Activated naive CD8-positive, alpha-beta T cell treated with anti-CD3 and anti-CD28 coated beads, Interleukin-2, amount 10 ng/mL, durations not matched to agents 7 days and 5 days (primary cell): ENCODE measurements around the gene PROX1. TPM values are rescaled to one million over a fixed set of nuclear protein-coding genes. Genes with fewer than 3 reads are reported as not detected.
"Not testable (repeated sequence)": the region's sequence is repeated elsewhere in the genome, so short reads cannot be mapped to it uniquely, and the experiment has no call there.

Experiments used
- ATAC-seq: fragments of 150-1000 bp; cut with Tn5 transposase; one replicate; pipeline ENCODE4 v1.10.0; 2021; ENCODE audit warnings: low read depth, moderate library complexity
- POLR2A ChIA-PET: fragments of 350-600 bp; sonication (Branson Sonifier 250); formaldehyde crosslinking; loops from one replicate; lab custom pipeline; 2021; ENCODE audit warnings: antibody characterized with exemption; lab: Charles Lee
- DNase-seq: peaks from one replicate; pipeline ENCODE4 v3.0.0; 2021
- H3K27ac Mint-ChIP-seq: one replicate; pipeline ENCODE4 v1.8.0; 2022; ENCODE audit warnings: mild to moderate bottlenecking, mixed read lengths
- H3K27me3 Mint-ChIP-seq: one replicate; pipeline ENCODE4 v1.8.0; 2022; ENCODE audit warnings: mild to moderate bottlenecking, moderate library complexity, mixed read lengths
- H3K36me3 Mint-ChIP-seq: one replicate; pipeline ENCODE4 v1.8.0; 2021; ENCODE audit warnings: mild to moderate bottlenecking, mixed read lengths
- H3K4me1 Mint-ChIP-seq: one replicate; pipeline ENCODE4 v1.8.0; 2021; ENCODE audit warnings: mixed read lengths
- H3K4me3 Mint-ChIP-seq: one replicate; pipeline ENCODE4 v1.8.0; 2022; ENCODE audit warnings: mild to moderate bottlenecking, moderate library complexity, mixed read lengths
- H3K9me3 Mint-ChIP-seq: one replicate; pipeline ENCODE4 v1.8.0; 2021; ENCODE audit warnings: mixed read lengths
- total RNA-seq, 2 experiments: library from RNA; stranded (reverse); gene quantifications; one replicate each; pipeline ENCODE4 v1.2.3, GENCODE V29; 2021

Gene PROX1
- total RNA-seq, 2 experiments from 2014 or later, result not detected

GRCh38 chr1:214067397-214067796 lies 79.6 kb downstream of the PROX1 start:
- no peaks in the 10 kb centered on the region for H3K4me1 Mint-ChIP-seq
- H3K27ac Mint-ChIP-seq, result no peak overlapping the region
- POLR2A ChIA-PET, result no interaction called here
- H3K9me3 Mint-ChIP-seq, result no peaks in the 10 kb centered on the region
- H3K27me3 Mint-ChIP-seq, result no peaks in the 10 kb centered on the region
- DNase-seq (no peak), ATAC-seq (no peak)
- H3K36me3 Mint-ChIP-seq, result no peaks in the 10 kb centered on the region
- no peak overlapping the region for H3K4me3 Mint-ChIP-seq

GRCh38 chr1:214067853-214068703 lies 80.3 kb downstream of the PROX1 start:
- DNase-seq (no peak), ATAC-seq (no peak)
- Mint-ChIP-seq H3K4me3 (no peak overlapping the region), H3K9me3 (no peaks in the 10 kb centered on the region), H3K4me1 (no peaks in the 10 kb centered on the region), H3K36me3 (no peaks in the 10 kb centered on the region), H3K27ac (no peak overlapping the region), H3K27me3 (no peaks in the 10 kb centered on the region)
- POLR2A ChIA-PET, result no interaction called here

DNA sequence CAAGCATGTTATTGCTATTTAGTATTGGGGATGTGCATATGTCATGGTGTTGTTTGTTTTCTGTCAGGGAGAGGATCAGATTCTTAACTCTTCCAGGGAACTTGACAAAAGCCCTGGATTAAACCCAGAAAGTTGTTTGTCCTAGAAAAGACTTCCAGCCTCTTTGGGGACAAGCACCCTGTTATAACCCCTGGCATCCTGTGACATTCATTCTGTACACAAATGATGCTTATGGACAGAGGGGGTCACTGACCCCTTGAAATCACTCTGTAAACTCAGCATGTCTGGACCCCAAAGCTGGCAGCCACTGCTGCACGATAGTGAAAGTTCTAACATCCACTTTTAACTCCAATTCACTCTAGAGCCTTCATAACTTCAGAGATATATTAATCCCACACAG lies 81.2 kb downstream of the PROX1 start:
- Mint-ChIP-seq H3K9me3 (no peaks in the 10 kb centered on the region), H3K4me1 (no peaks in the 10 kb centered on the region), H3K27ac (no peak overlapping the region), H3K36me3 (no peaks in the 10 kb centered on the region), H3K4me3 (no peak overlapping the region), H3K27me3 (no peaks in the 10 kb centered on the region)
- ATAC-seq (no peak), DNase-seq (no peak)
- POLR2A ChIA-PET, result no interaction called here

DNA sequence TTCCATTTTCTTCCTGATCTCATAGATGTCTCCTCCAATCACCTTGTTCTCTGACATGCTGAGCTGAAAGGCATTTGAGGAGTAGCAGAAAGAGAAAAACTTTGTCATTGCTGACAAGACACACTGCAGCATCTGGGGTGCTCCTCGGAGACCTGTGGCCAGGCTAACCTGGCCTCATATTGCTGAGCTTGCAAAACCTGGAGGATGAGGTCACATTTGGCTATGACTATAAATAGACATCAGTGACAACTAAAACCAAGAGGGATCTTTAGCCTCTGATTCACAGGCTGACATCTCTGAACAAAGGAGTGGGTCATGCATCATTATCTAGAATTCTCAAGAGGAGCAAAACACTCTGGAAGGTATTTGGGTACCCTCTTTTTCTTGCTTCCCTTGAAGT lies 83.7 kb downstream of the PROX1 start:
- Mint-ChIP-seq H3K27ac (no peak overlapping the region), H3K36me3 (no peaks in the 10 kb centered on the region), H3K4me3 (no peak overlapping the region), H3K9me3 (no peaks in the 10 kb centered on the region), H3K27me3 (peaks cover 2% of the 10 kb centered on the region), H3K4me1 (no peaks in the 10 kb centered on the region)
- POLR2A ChIA-PET, result no interaction called here
- DNase-seq, result no peak
- ATAC-seq, result no peak

GRCh38 chr1:214072426-214073157 lies 84.8 kb downstream of the PROX1 start:
- H3K4me3 Mint-ChIP-seq, result no peak overlapping the region
- H3K27me3 Mint-ChIP-seq, result peaks cover 2% of the 10 kb centered on the region
- DNase-seq (no peak), ATAC-seq (no peak)
- no peaks in the 10 kb centered on the region for H3K4me1 Mint-ChIP-seq
- POLR2A ChIA-PET, result no interaction called here
- H3K27ac Mint-ChIP-seq, result no peak overlapping the region
- no peaks in the 10 kb centered on the region for H3K36me3 Mint-ChIP-seq
- H3K9me3 Mint-ChIP-seq, result no peaks in the 10 kb centered on the region

DNA sequence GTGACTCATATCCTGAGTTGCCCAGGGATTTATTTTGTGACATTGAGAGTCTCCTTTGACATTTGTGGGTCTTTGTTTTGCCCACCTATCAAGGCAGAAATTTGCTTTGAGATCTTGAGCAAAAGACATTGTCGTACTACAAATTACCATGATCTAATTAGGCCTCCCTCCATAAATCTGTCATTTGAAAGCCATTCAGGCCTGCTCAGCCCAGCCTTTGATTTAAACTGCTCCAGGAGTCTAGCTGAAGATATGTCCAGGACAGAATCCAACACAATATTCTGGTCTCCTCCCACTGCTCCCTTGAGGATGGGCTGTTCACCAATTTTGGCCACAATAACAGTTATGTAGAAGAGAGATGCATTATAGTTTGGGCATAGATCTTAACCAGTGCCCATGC lies 86.7 kb downstream of the PROX1 start:
- ATAC-seq (no peak), DNase-seq (no peak)
- Mint-ChIP-seq H3K27me3 (peaks cover 2% of the 10 kb centered on the region), H3K4me3 (no peak overlapping the region), H3K9me3 (no peaks in the 10 kb centered on the region), H3K27ac (no peak overlapping the region), H3K4me1 (no peaks in the 10 kb centered on the region), H3K36me3 (no peaks in the 10 kb centered on the region)
- POLR2A ChIA-PET, result no interaction called here

GRCh38 chr1:214075305-214075998 lies 87.7 kb downstream of the PROX1 start:
- Mint-ChIP-seq H3K36me3 (no peaks in the 10 kb centered on the region), H3K27me3 (peaks cover 2% of the 10 kb centered on the region)
- POLR2A ChIA-PET, result no interaction called here

DNA sequence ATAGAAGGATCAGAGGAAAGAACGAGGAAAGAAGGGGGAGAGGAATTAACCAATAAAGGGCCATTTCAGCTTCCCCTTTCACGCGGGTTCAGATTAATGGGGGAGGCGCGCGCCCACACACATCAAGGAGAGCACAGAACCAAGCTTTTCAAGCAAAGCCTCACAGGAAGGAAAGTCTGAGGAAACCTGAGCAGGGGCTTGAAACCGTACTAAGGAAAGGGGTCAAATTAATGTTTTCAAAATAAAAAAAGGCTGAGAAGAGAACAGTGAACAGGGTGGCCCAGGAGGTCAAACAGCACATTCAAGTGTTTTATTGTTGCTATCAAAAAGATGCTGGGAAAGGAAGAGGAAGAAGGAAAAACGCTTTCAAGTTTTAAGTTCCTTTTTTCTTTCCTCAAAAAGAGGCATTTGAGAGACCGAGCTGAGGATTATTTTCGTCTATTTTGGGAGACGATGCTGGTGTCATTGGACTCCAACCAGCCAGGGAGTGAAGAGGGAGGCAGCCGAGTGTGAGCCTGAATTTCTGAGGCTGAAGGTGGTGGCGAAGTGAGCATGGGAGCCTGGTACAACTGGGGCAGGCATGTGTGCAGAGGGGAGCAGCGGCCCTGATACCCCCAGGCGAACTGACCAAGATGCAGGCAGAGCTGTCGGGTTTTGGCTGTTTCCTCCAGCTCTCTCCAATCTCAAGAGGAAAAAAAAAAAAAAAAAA lies 88.4 kb downstream of the PROX1 start:
- no peak overlapping the region for H3K4me3 Mint-ChIP-seq
- no peaks in the 10 kb centered on the region for H3K36me3 Mint-ChIP-seq
- H3K27ac Mint-ChIP-seq, result no peak overlapping the region
- H3K27me3 Mint-ChIP-seq, result peaks cover 2% of the 10 kb centered on the region
- ATAC-seq (no peak), DNase-seq (no peak)
- POLR2A ChIA-PET, result no interaction called here
- H3K9me3 Mint-ChIP-seq, result no peaks in the 10 kb centered on the region
- H3K4me1 Mint-ChIP-seq, result no peaks in the 10 kb centered on the region

More at GRCh38 chr1:214075305-214075998, 87.7 kb downstream of the PROX1 start:
- ATAC-seq, result no peak
- Mint-ChIP-seq H3K4me3 (no peak overlapping the region), H3K9me3 (no peaks in the 10 kb centered on the region), H3K27ac (no peak overlapping the region), H3K4me1 (no peaks in the 10 kb centered on the region)
- DNase-seq, result no peak

DNA sequence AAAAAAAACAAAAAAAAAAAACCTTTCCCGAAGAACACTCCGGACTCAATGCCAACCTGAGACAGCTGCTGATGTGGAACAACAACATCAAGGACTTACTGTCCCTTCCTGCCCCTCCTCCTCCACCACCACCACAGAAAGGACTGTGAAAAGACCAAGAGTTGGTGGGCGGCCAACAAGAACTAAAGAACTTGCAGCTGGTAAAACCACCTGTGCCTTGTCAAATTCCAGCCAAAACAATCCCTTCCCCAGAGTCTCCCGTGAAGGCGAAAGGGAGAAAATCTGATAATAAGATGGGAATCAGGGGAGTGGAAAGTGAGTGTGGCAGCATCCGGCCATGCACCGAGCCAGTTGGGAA lies 88.9 kb downstream of the PROX1 start:
- Mint-ChIP-seq H3K4me1 (no peaks in the 10 kb centered on the region), H3K9me3 (no peaks in the 10 kb centered on the region), H3K27ac (no peak overlapping the region), H3K36me3 (no peaks in the 10 kb centered on the region), H3K4me3 (no peak overlapping the region), H3K27me3 (peaks cover 2% of the 10 kb centered on the region)
- POLR2A ChIA-PET, result no interaction called here
- no peak for ATAC-seq
- DNase-seq, result no peak

GRCh38 chr1:214078950-214079349 lies 91.2 kb downstream of the PROX1 start:
- POLR2A ChIA-PET, result no interaction called here
- ATAC-seq, result no peak
- Mint-ChIP-seq H3K4me3 (no peak overlapping the region), H3K9me3 (no peaks in the 10 kb centered on the region), H3K27ac (no peak overlapping the region), H3K36me3 (no peaks in the 10 kb centered on the region), H3K4me1 (no peaks in the 10 kb centered on the region), H3K27me3 (peaks cover 2% of the 10 kb centered on the region)
- DNase-seq, result no peak

- Mint-ChIP-seq H3K4me3 (no peak overlapping the region), H3K9me3 (no peaks in the 10 kb centered on the region), H3K36me3 (no peaks in the 10 kb centered on the region), H3K27me3 (no peaks in the 10 kb centered on the region), H3K27ac (no peak overlapping the region), H3K4me1 (no peaks in the 10 kb centered on the region)
- POLR2A ChIA-PET, result no interaction called here
- ATAC-seq (no peak), DNase-seq (no peak)
Measured at GRCh38 chr1:214085325-214085724, 97.6 kb downstream of the PROX1 start.

DNA sequence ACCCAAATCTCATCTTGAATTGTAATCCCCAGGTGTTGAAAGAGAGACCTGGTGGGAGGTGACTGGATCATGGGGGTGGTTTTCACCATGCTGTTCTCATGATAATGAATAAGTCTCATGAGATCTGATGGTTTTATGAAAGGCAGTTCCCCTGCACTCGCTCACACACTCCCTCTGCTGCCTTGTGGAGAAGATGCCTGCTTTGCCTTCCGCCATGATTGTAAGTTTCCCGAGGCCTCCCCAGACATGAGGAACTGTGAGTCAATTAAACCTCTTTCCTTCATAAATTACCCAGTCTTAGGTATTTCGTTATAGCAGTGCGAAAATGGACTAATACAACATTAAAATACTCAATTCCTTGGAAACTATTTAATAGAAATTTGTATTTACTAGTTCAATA lies 99.2 kb downstream of the PROX1 start:
- H3K4me3 Mint-ChIP-seq, result no peak overlapping the region
- no peaks in the 10 kb centered on the region for H3K9me3 Mint-ChIP-seq
- POLR2A ChIA-PET, result no interaction called here
- no peak for ATAC-seq
- H3K36me3 Mint-ChIP-seq, result no peaks in the 10 kb centered on the region
- H3K27me3 Mint-ChIP-seq, result no peaks in the 10 kb centered on the region
- H3K4me1 Mint-ChIP-seq, result no peaks in the 10 kb centered on the region
- no peak for DNase-seq
- no peak overlapping the region for H3K27ac Mint-ChIP-seq

DNA sequence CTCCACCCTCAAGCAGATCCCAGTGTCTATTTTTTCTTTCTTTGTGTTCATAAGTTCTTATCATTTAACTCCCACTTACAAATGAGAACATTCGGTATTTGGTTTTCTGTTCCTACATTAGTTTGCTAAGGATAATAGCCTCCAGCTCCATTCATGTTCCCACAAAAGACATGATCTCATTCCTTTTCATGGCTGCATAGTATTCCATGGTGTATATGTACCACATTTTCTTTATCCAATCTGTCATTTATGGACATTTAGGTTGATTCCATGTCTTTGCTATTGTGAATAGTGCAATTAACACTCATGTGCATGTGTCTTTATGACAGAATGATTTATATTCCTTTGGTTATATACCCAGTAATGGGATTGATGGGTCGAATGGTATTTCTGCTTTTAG lies 101.2 kb downstream of the PROX1 start:
- POLR2A ChIA-PET, result interaction anchor here (0.6 kb wide), 1 partner anchor 338 kb away, joined by 6 read pairs; no protein-coding TSS in a partner anchor

More for the DNA sequence above, 101.2 kb downstream of the PROX1 start:
- H3K36me3 Mint-ChIP-seq, ATAC-seq, H3K4me1 Mint-ChIP-seq, H3K9me3 Mint-ChIP-seq, DNase-seq, H3K27me3 Mint-ChIP-seq, H3K27ac Mint-ChIP-seq, H3K4me3 Mint-ChIP-seq: not testable (repeated sequence)
